SJSA1 (cell line): ENCODE data around the gene FLT4. TPM values are rescaled to one million over a fixed set of nuclear protein-coding genes. Genes with fewer than 3 reads are reported as not detected.

ENCODE experiments used
- DNase-seq, 2 experiments: peaks; one replicate each; pipeline ENCODE4 v3.0.0-alpha.2; 2015 to 2020; ENCODE audit warnings: low spot score in 2 of 2, low read depth in 1 of 2
- H3K27ac ChIP-seq: fragments of 250-450 bp; sonication (Bioruptor Pico); 2 replicates; pipeline ENCODE4 v1.5.1; 2020; ENCODE audit warnings: mild to moderate bottlenecking, moderate library complexity
- H3K27me3 ChIP-seq: fragments of 250-450 bp; sonication (Bioruptor Pico); replicated peaks from 2 replicates; pipeline ENCODE4 v1.5.1; 2020; ENCODE audit warnings: mild to moderate bottlenecking, moderate library complexity
- H3K36me3 ChIP-seq: fragments of 250-450 bp; sonication (Bioruptor Pico); 2 replicates; pipeline ENCODE4 v1.5.1; 2020; ENCODE audit warnings: mild to moderate bottlenecking
- H3K4me1 ChIP-seq: fragments of 250-450 bp; sonication (Bioruptor Pico); replicated peaks from 2 replicates; pipeline ENCODE4 v1.6.1; 2021; ENCODE audit warnings: mild to moderate bottlenecking
- H3K4me3 ChIP-seq: fragments of 250-450 bp; sonication (Bioruptor Pico); 2 replicates; pipeline ENCODE4 v1.5.1; 2020; ENCODE audit warnings: mild to moderate bottlenecking
- H3K9me3 ChIP-seq: fragments of 250-450 bp; sonication (Bioruptor Pico); replicated peaks from 2 replicates; pipeline ENCODE4 v1.5.1; 2020; ENCODE audit warnings: mild to moderate bottlenecking
- total RNA-seq: library from RNA; depleted of rRNA; stranded (reverse); fragments of >200 nt; shearing (Covaris generic); gene quantifications from 2 replicates; pipeline ENCODE4 v1.2.3, GENCODE V29; 2014

Gene FLT4
- total RNA-seq, 1 experiment from 2014 or later, result not detected

GRCh38 chr5:180598316-180598701 is 51.1 kb downstream of the FLT4 start:
- H3K9me3 ChIP-seq, result no peaks in the 10 kb centered on the region
- no peaks in the 10 kb centered on the region for H3K36me3 ChIP-seq
- H3K4me3 ChIP-seq, result no peak overlapping the region
- peaks cover 20% of the 10 kb centered on the region for H3K27me3 ChIP-seq
- DNase-seq, result no peak
- no peak overlapping the region for H3K27ac ChIP-seq
- H3K4me1 ChIP-seq, result no peaks in the 10 kb centered on the region

GRCh38 chr5:180596668-180597231 is 52.6 kb downstream of the FLT4 start:
- Histone ChIP-seq H3K27me3 (peaks cover 27% of the 10 kb centered on the region), H3K4me1 (no peaks in the 10 kb centered on the region), H3K9me3 (no peaks in the 10 kb centered on the region), H3K36me3 (no peaks in the 10 kb centered on the region), H3K27ac (no peak overlapping the region), H3K4me3 (no peak overlapping the region)
- DNase-seq, result no peak

DNA sequence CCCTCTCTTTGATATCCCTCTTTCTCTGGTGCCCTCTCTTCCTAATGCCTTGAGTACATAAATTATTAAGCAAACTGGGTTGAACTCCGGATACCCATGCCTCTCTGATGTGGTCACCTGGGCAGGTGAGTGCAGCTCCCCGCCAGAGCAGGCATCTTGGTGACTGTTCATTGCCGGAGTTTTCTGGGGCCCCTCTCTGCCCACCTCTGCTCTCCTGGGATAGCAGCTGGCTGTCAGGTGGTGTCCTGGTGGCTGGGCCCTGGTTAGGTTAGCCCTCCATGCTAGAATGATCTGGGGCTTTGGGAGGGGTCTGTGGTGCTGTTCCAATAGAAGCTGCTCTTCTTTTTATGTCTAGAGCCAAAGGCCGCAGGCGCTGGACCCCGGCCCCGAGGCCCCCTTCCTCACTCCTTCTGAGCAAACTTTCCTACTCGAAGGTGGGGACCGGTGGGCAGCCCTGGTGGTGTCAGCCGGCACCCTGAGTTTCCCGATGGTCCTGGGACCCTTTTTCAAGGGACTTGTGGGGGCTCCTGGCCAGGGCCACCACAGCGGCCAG is 53.2 kb downstream of the FLT4 start:
- no peak for DNase-seq
- no peak overlapping the region for H3K27ac ChIP-seq
- no peaks in the 10 kb centered on the region for H3K36me3 ChIP-seq
- peaks cover 29% of the 10 kb centered on the region for H3K27me3 ChIP-seq
- H3K4me1 ChIP-seq, result peaks cover 2% of the 10 kb centered on the region; the same call in 1 of the 2 replicates
- H3K4me3 ChIP-seq, result no peak overlapping the region
- H3K9me3 ChIP-seq, result no peaks in the 10 kb centered on the region; the same call in 1 of the 2 replicates

GRCh38 chr5:180595381-180596114 is 53.9 kb downstream of the FLT4 start:
- H3K4me1 ChIP-seq, result peaks cover 6% of the 10 kb centered on the region; the same call in 1 of the 2 replicates
- DNase-seq, result no peak

DNA sequence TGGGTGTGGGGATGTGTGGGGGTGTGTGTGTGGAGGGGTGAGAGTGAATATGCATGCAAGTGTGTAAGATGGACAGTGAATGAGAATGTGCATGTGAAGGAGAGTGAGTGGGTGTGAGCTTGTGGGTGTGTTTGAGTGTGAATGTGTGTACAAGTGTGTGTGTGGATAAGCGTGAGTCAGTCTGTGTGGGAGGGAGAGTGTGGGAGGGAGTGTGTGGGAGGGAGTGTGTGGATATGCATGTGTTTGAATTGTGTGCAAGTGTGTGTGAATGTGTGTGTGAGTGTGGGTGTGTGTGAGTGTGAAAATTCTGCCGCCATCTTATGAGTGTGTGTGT is 54.4 kb downstream of the FLT4 start:
- Histone ChIP-seq H3K27ac (no peak overlapping the region), H3K36me3 (no peaks in the 10 kb centered on the region), H3K27me3 (peaks cover 39% of the 10 kb centered on the region), H3K4me3 (no peak overlapping the region), H3K4me1 (peaks cover 6% of the 10 kb centered on the region; the same call in 1 of the 2 replicates), H3K9me3 (no peaks in the 10 kb centered on the region; the same call in 1 of the 2 replicates)
- DNase-seq, result no peak

More at GRCh38 chr5:180595381-180596114, 53.9 kb downstream of the FLT4 start:
- Histone ChIP-seq H3K4me3 (no peak overlapping the region), H3K27ac (no peak overlapping the region), H3K9me3 (no peaks in the 10 kb centered on the region; the same call in 1 of the 2 replicates), H3K27me3 (peaks cover 36% of the 10 kb centered on the region), H3K36me3 (no peaks in the 10 kb centered on the region)

DNA sequence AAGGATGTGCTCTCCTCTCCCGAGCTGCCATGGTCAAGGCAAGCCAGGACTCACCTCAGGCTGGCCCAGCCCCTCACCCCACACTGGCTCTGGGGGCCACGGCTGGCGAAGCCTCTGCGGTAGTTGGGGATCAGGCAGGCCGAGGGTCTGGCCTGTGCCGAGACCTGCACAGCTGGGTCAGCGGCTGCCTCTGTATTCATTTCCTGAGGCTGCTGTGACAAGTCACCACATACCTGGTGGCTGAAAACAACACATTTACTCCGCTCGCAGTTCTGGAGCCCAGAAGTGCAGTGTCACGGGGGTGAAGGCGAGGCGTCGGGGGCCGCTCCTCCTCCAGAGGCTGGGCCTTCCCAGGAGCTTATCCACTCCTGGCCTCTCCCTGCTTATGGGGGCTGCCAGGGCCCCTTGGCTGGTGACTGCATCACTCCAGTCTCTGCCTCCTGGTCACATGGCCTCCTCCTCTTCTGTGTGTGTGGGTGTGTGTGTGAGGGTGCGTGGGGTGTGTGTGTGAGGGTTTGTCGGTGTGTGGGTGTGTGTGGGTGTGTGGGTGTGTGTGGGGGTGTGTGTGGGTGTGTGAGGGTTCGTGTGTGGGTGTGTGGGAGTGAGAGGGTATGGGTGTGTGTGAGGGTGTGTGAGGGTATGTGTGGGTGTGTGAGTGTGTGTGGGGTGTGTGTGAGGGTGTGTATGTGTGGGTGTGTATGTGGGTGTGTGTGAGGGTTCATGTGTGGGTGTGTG is 54.9 kb downstream of the FLT4 start:
- peaks cover 6% of the 10 kb centered on the region; the same call in 1 of the 2 replicates for H3K4me1 ChIP-seq
- DNase-seq, result no peak
- H3K9me3 ChIP-seq, result no peaks in the 10 kb centered on the region; the same call in 1 of the 2 replicates
- no peak overlapping the region for H3K4me3 ChIP-seq
- peaks cover 43% of the 10 kb centered on the region for H3K27me3 ChIP-seq
- no peaks in the 10 kb centered on the region for H3K36me3 ChIP-seq
- H3K27ac ChIP-seq, result no peak overlapping the region

GRCh38 chr5:180593446-180594206 is 55.8 kb downstream of the FLT4 start:
- no peaks in the 10 kb centered on the region; the same call in 1 of the 2 replicates for H3K9me3 ChIP-seq
- no peak for DNase-seq
- H3K4me1 ChIP-seq, result peaks cover 6% of the 10 kb centered on the region; the same call in 1 of the 2 replicates
- H3K4me3 ChIP-seq, result no peak overlapping the region
- H3K27ac ChIP-seq, result no peak overlapping the region
- no peaks in the 10 kb centered on the region for H3K36me3 ChIP-seq
- H3K27me3 ChIP-seq, result peaks cover 51% of the 10 kb centered on the region

GRCh38 chr5:180592176-180592575 is 57.2 kb downstream of the FLT4 start:
- Histone ChIP-seq H3K4me1 (peaks cover 6% of the 10 kb centered on the region; the same call in 1 of the 2 replicates), H3K4me3 (no peak overlapping the region), H3K27me3 (peaks cover 61% of the 10 kb centered on the region), H3K36me3 (no peaks in the 10 kb centered on the region), H3K9me3 (no peaks in the 10 kb centered on the region; the same call in 1 of the 2 replicates), H3K27ac (no peak overlapping the region)
- DNase-seq, result no peak

DNA sequence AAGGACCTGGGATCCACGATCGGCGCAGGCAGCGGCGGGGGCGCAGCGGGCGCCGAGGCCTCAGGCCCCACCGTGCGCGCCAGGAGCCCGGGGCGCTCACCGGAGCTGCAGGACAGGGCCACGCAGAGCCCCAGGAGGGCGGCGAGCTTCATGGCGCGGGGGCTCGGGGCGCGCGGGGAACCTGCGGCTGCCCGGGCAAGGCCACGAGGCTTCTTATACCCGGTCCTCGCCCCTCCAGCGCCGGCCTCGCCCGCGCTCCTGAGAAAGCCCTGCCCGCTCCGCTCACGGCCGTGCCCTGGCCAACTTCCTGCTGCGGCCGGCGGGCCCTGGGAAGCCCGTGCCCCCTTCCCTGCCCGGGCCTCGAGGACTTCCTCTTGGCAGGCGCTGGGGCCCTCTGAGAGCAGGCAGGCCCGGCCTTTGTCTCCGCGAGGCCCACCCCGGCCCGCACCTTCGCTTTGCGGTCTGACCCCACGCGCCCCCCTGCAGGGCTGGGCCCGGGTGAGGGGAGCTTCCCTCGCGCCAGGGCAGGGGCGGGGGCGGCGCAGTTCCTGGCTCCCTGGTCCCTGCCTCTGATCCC is 58.0 kb downstream of the FLT4 start, which contains the start of gene SCGB3A1:
SCGB3A1 (minus strand) TSS at position 189 of the 577 bp plus-strand sequence; CDS start at position 152, 37 bp downstream.
- H3K4me1 ChIP-seq, result peaks cover 6% of the 10 kb centered on the region; the same call in 1 of the 2 replicates
- no peaks in the 10 kb centered on the region for H3K36me3 ChIP-seq
- no peaks in the 10 kb centered on the region; the same call in 1 of the 2 replicates for H3K9me3 ChIP-seq
- H3K27ac ChIP-seq, result no peak within 1 kb of the TSS
- peaks cover 65% of the 10 kb centered on the region for H3K27me3 ChIP-seq
- no peak for DNase-seq
- no peak within 1 kb of the TSS for H3K4me3 ChIP-seq

GRCh38 chr5:180590543-180591310 is 58.7 kb downstream of the FLT4 start:
- H3K36me3 ChIP-seq, result no peaks in the 10 kb centered on the region
- no peak overlapping the region for H3K27ac ChIP-seq
- peaks cover 69% of the 10 kb centered on the region for H3K27me3 ChIP-seq
- peaks cover 6% of the 10 kb centered on the region; the same call in 1 of the 2 replicates for H3K4me1 ChIP-seq
- DNase-seq, result no peak
- no peaks in the 10 kb centered on the region; the same call in 1 of the 2 replicates for H3K9me3 ChIP-seq
- H3K4me3 ChIP-seq, result no peak overlapping the region

GRCh38 chr5:180589771-180590542 is 59.4 kb downstream of the FLT4 start:
- DNase-seq, result no peak
- Histone ChIP-seq H3K27me3 (peaks cover 69% of the 10 kb centered on the region), H3K27ac (no peak overlapping the region), H3K36me3 (no peaks in the 10 kb centered on the region), H3K4me3 (no peak overlapping the region), H3K9me3 (no peaks in the 10 kb centered on the region; the same call in 1 of the 2 replicates), H3K4me1 (peaks cover 6% of the 10 kb centered on the region; the same call in 1 of the 2 replicates)
